IMR-90 (cell line): ENCODE data around the gene PCSK2. TPM values are rescaled to one million over a fixed set of nuclear protein-coding genes. Genes with fewer than 3 reads are reported as not detected.

Experiments
- ATAC-seq: fragments of 200-7000 bp; cut with Tn5 transposase; 2 replicates; pipeline ENCODE4 v1.9.1; 2020; ENCODE audit warnings: low read depth, mild to moderate bottlenecking, moderate library complexity
- BruUV-seq: library from RNA; stranded (reverse); fragments of 400-500 nt; replicated peaks from 2 replicates; lab custom pipeline; 2021; lab: Mats Ljungman, UMichigan
- CTCF ChIA-PET: fragments of 300-600 bp; formaldehyde crosslinking; extraction: SDS; loops from one replicate; lab custom pipeline; 2021; ENCODE audit warnings: antibody characterized with exemption; lab: Yijun Ruan, JAX
- POLR2A ChIA-PET: fragments of 300-600 bp; sonication (Branson Sonifier 250); formaldehyde crosslinking; loops from one replicate; lab custom pipeline; 2022; ENCODE audit warnings: antibody characterized with exemption; ENCODE audit not compliant: unreplicated experiment; lab: Charles Lee
- DNase-seq: peaks from one replicate; pipeline ENCODE4 v3.0.0; 2013
- H2AFZ ChIP-seq: replicated peaks from 2 replicates; pipeline ENCODE3; 2013; ENCODE audit warnings: low read length, mild to moderate bottlenecking; ENCODE audit not compliant: poor library complexity
- H2AK5ac ChIP-seq: 2 replicates; pipeline ENCODE4 v1.6.1; 2013; ENCODE audit warnings: low read depth, low read length, inconsistent platforms
- H2AK9ac ChIP-seq: replicated peaks from 2 replicates; pipeline ENCODE3; 2013; ENCODE audit warnings: mild to moderate bottlenecking, low read depth, low read length, moderate library complexity; ENCODE audit not compliant: poor library complexity
- H2BK120ac ChIP-seq: 2 replicates; pipeline ENCODE4 v1.6.1; 2013; ENCODE audit warnings: low read depth, low read length, inconsistent platforms
- H2BK15ac ChIP-seq: 3 replicates; pipeline ENCODE4 v1.6.1; 2013; ENCODE audit warnings: low read depth, low read length, inconsistent platforms
- H2BK20ac ChIP-seq: 2 replicates; pipeline ENCODE4 v1.6.1; 2013; ENCODE audit warnings: low read depth, mild to moderate bottlenecking, inconsistent platforms, low read length, moderate library complexity
- H2BK5ac ChIP-seq: 2 replicates; pipeline ENCODE4 v1.6.1; 2013; ENCODE audit warnings: mild to moderate bottlenecking, low read depth, low read length, inconsistent platforms; ENCODE audit not compliant: poor library complexity, severe bottlenecking
- H3K14ac ChIP-seq: replicated peaks from 2 replicates; pipeline ENCODE4 v1.6.1; 2013; ENCODE audit warnings: low read depth, low read length, inconsistent platforms
- H3K18ac ChIP-seq: 2 replicates; pipeline ENCODE4 v1.6.1; 2013; ENCODE audit warnings: low read depth, low read length, control low read depth
- H3K23ac ChIP-seq: 2 replicates; pipeline ENCODE4 v1.6.1; 2013; ENCODE audit warnings: low read depth, low read length, inconsistent platforms
- H3K27ac ChIP-seq: 2 replicates; pipeline ENCODE4 v1.5.1; 2013; ENCODE audit warnings: mild to moderate bottlenecking, control low read depth, low read length; ENCODE audit not compliant: insufficient read depth
- H3K27me3 ChIP-seq: 2 replicates; pipeline ENCODE4 v1.6.1; 2013; ENCODE audit warnings: low read length; ENCODE audit not compliant: control insufficient read depth, insufficient read depth
- H3K36me3 ChIP-seq: 2 replicates; pipeline ENCODE4 v1.6.1; 2013; ENCODE audit warnings: low read length, mixed read lengths; ENCODE audit not compliant: control insufficient read depth, insufficient read depth
- H3K4ac ChIP-seq: 2 replicates; pipeline ENCODE4 v1.6.1; 2013; ENCODE audit warnings: low read depth, low read length, inconsistent platforms
- H3K4me1 ChIP-seq: 2 replicates; pipeline ENCODE4 v1.6.1; 2013; ENCODE audit warnings: low read length, mixed read lengths; ENCODE audit not compliant: control insufficient read depth, insufficient read depth
- H3K4me2 ChIP-seq: 2 replicates; pipeline ENCODE4 v1.6.1; 2013; ENCODE audit warnings: low read depth, mild to moderate bottlenecking, control low read depth, low read length, moderate library complexity
- H3K4me3 ChIP-seq: 2 replicates; pipeline ENCODE4 v1.5.1; 2013; ENCODE audit warnings: low read depth, mild to moderate bottlenecking, control low read depth, low read length, moderate library complexity; ENCODE audit not compliant: insufficient read depth
- H3K56ac ChIP-seq: 2 replicates; pipeline ENCODE4 v1.6.1; 2013; ENCODE audit warnings: low read length, inconsistent platforms; ENCODE audit not compliant: insufficient read depth; ENCODE audit errors: extremely low read depth
- H3K79me1 ChIP-seq, 2 experiments: 2 replicates each; pipeline ENCODE4 v1.6.1; 2013; ENCODE audit warnings: low read length in 2 of 2, inconsistent platforms in 1 of 2, low read depth in 1 of 2
- H3K9ac ChIP-seq: 2 replicates; pipeline ENCODE4 v1.6.1; 2013; ENCODE audit warnings: low read depth, low read length, control low read depth
- H3K9me1 ChIP-seq: 2 replicates; pipeline ENCODE4 v1.6.1; 2013; ENCODE audit warnings: low read length, inconsistent platforms; ENCODE audit not compliant: insufficient read depth
- H3K9me3 ChIP-seq: 2 replicates; pipeline ENCODE4 v1.6.1; 2013; ENCODE audit warnings: low read length; ENCODE audit not compliant: control insufficient read depth, insufficient read depth
- H4K20me1 ChIP-seq: 2 replicates; pipeline ENCODE4 v1.6.1; 2013; ENCODE audit warnings: low read length, inconsistent platforms; ENCODE audit not compliant: insufficient read depth
- H4K5ac ChIP-seq: 2 replicates; pipeline ENCODE4 v1.6.1; 2013; ENCODE audit warnings: mild to moderate bottlenecking, low read depth, low read length, control low read depth
- H4K8ac ChIP-seq, 2 experiments: 2 replicates each; pipeline ENCODE4 v1.6.1; 2013; ENCODE audit warnings: low read depth in 2 of 2, low read length in 2 of 2, control low read depth in 1 of 2, inconsistent platforms in 1 of 2
- H4K91ac ChIP-seq: 2 replicates; pipeline ENCODE4 v1.6.1; 2013; ENCODE audit warnings: low read depth, low read length, inconsistent platforms; ENCODE audit not compliant: insufficient read depth
- CEBPB ChIP-seq: IDR thresholded peaks from 2 replicates; pipeline ENCODE4 v1.6.1; 2012; ENCODE audit warnings: low read depth, low read length, improper control_type of control experiment
- MAZ ChIP-seq: IDR thresholded peaks from 2 replicates; pipeline ENCODE4 v1.6.1; 2012; ENCODE audit warnings: low read depth, mild to moderate bottlenecking, low read length, improper control_type of control experiment, moderate library complexity, borderline replicate concordance
- MXI1 ChIP-seq: IDR thresholded peaks from 2 replicates; pipeline ENCODE4 v1.6.1; 2012; ENCODE audit warnings: low read depth, mild to moderate bottlenecking, low read length, moderate library complexity, borderline replicate concordance
- NFE2L2 ChIP-seq: fragments of 150-350 bp; IDR thresholded peaks from 2 replicates; pipeline ENCODE4 v1.6.1; 2016; ENCODE audit warnings: low read depth, mild to moderate bottlenecking, low read length
- RCOR1 ChIP-seq: IDR thresholded peaks from 2 replicates; pipeline ENCODE4 v1.6.1; 2012; ENCODE audit warnings: mild to moderate bottlenecking, low read length, improper control_type of control experiment; ENCODE audit not compliant: insufficient replicate concordance
- RFX5 ChIP-seq: IDR thresholded peaks from 2 replicates; pipeline ENCODE4 v1.8.0; 2012; ENCODE audit warnings: low read depth, mild to moderate bottlenecking, low read length, moderate library complexity
- USF2 ChIP-seq: fragments of 150-350 bp; IDR thresholded peaks from 2 replicates; pipeline ENCODE4 v1.6.1; 2017; ENCODE audit warnings: mild to moderate bottlenecking, antibody characterized with exemption, low read length, low read depth
- WGBS, 2 experiments: methylation state at CpG; one replicate each; pipeline versions ENCODE4 v1.1.5 to v1.1.7; 2013; ENCODE audit warnings: missing lambda C conversion rate in 2 of 2; ENCODE audit not compliant: insufficient read length in 1 of 2; ENCODE audit errors: extremely low coverage in 2 of 2; 5-methylcytosine and 5-hydroxymethylcytosine counted together
- dilution Hi-C: fragments of 300-500 bp; cut with HindIII; formaldehyde crosslinking; loops from one replicate; pipeline ENCODE4 v1.14.3; 2018; ENCODE audit warnings: low sequenced_read_pairs; ENCODE audit not compliant: unreplicated experiment
- in situ Hi-C: fragments of 300-500 bp; cut with MboI; formaldehyde crosslinking; loops from 3 replicates; pipeline ENCODE4 v1.14.3; 2019; ENCODE audit warnings: low sequenced_read_pairs, inconsistent platforms, mixed read lengths
- intact Hi-C: fragments of 100-400 bp; cut with micrococcal nuclease; formaldehyde crosslinking; loops from 2 replicates; pipeline ENCODE4 v1.10.0; 2022
- polyA plus RNA-seq, 3 experiments: library from polyadenylated mRNA; depleted of rRNA; stranded (reverse); fragments of >200 nt; gene quantifications; 2 replicates each; pipeline ENCODE4 v1.2.3, GENCODE V29; 2012; ENCODE audit warnings: low replicate concordance in 1 of 3
- total RNA-seq: library from RNA; depleted of rRNA; stranded (reverse); fragments of >200 nt; gene quantifications from 2 replicates; pipeline ENCODE4 v1.2.3, GENCODE V29; 2012
- TF ChIP-seq, protein P1 (sequence below): fragments of 150-350 bp; IDR thresholded peaks from 2 replicates; pipeline ENCODE4 v1.6.1; 2016; ENCODE audit warnings: low read depth, mild to moderate bottlenecking, low read length, moderate library complexity, borderline replicate concordance

The PCSK2 gene
- total and polyA plus RNA-seq, 2 of the 4 experiments (the other 2 are of a cell fraction), result not detected

- H3K36me3 ChIP-seq, result no peaks in the 10 kb centered on the region
- dilution Hi-C loops (no loop called here), intact Hi-C loops (no loop called here), in situ Hi-C loops (no loop called here)
- ChIA-PET CTCF (interaction anchor here (0.6 kb wide), 2 partner anchors 9 to 71 kb away, joined by 3 read pairs; no protein-coding TSS in a partner anchor), POLR2A (no interaction called here)
- no peak overlapping the region for H2AK5ac ChIP-seq
- no peak overlapping the region for H3K14ac ChIP-seq
- H4K5ac ChIP-seq, result no peak overlapping the region
- peaks cover 44% of the 10 kb centered on the region for H3K27me3 ChIP-seq
- no peaks in the 10 kb centered on the region for H3K79me1 ChIP-seq
- H3K4me2 ChIP-seq, result no peak overlapping the region
- H3K4me3 ChIP-seq, result no peak overlapping the region
- no peak overlapping the region for H2BK20ac ChIP-seq
- H4K8ac ChIP-seq, result no peak overlapping the region
- ATAC-seq (no peak), DNase-seq (no peak)
- H3K9me1 ChIP-seq, result no peaks in the 10 kb centered on the region
- no peak overlapping the region for H2BK5ac ChIP-seq
- H3K23ac ChIP-seq, result no peak overlapping the region
- no peak overlapping the region for H3K4ac ChIP-seq
- H2AK9ac ChIP-seq, result no peak overlapping the region
- WGBS, 2 experiments, result 33% methylated on average over 1 of the region's 9 CpGs; no CpG with 5 or more reads in 1 of the 2 experiments
- no peak overlapping the region for H3K27ac ChIP-seq
- peaks cover 2% of the 10 kb centered on the region; the same call in 1 of the 2 replicates for H3K9me3 ChIP-seq
- no peak overlapping the region for H2BK120ac ChIP-seq
- H3K4me1 ChIP-seq, result no peaks in the 10 kb centered on the region
- no peak overlapping the region for H3K18ac ChIP-seq
- no peak overlapping the region for H3K9ac ChIP-seq
- no peak overlapping the region for H2AFZ ChIP-seq
- H3K56ac ChIP-seq, result no peak overlapping the region
- H2BK15ac ChIP-seq, result no peak overlapping the region
- H4K91ac ChIP-seq, result no peak overlapping the region
- no TSS peak for BruUV-seq
- no peaks in the 10 kb centered on the region for H4K20me1 ChIP-seq
- TF ChIP-seq CEBPB, result no peak
- TF ChIP-seq, protein P1, sequence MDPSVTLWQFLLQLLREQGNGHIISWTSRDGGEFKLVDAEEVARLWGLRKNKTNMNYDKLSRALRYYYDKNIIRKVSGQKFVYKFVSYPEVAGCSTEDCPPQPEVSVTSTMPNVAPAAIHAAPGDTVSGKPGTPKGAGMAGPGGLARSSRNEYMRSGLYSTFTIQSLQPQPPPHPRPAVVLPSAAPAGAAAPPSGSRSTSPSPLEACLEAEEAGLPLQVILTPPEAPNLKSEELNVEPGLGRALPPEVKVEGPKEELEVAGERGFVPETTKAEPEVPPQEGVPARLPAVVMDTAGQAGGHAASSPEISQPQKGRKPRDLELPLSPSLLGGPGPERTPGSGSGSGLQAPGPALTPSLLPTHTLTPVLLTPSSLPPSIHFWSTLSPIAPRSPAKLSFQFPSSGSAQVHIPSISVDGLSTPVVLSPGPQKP, result no peak
- TF ChIP-seq USF2, result no peak
- TF ChIP-seq MXI1, result no peak
- TF ChIP-seq RCOR1, result no peak
- TF ChIP-seq RFX5, result no peak
- no peak for TF ChIP-seq MAZ
- no peak for TF ChIP-seq NFE2L2
Measured at GRCh38 chr20:17488916-17489600, 262.2 kb downstream of the PCSK2 start.
